ENCODE data around the gene PIK3IP1.
"Not testable (repeated sequence)": the region's sequence is repeated elsewhere in the genome, so short reads cannot be mapped to it uniquely, and the experiment has no call there.

PIK3IP1 gene

GRCh38 chr22:31332886-31333285 lies 40.6 kb upstream of the PIK3IP1 start:
- TF ChIP-seq POLR2A (IDR thresholded peaks at IDR 0.05; ENCODE audit: low read depth, low read length) (no peak), POLR2AphosphoS5 (IDR thresholded peaks at IDR 0.05; ENCODE audit: low read depth, low read length) (no peak), PAX5 (IDR thresholded peaks at IDR 0.05; ENCODE audit: insufficient read depth, low read length, severe bottlenecking) (no peak), POU2F2 (IDR thresholded peaks at IDR 0.05; ENCODE audit: low read depth, low read length) (no peak), SPI1 (IDR thresholded peaks at IDR 0.05; ENCODE audit: low read depth, low read length) (no peak), TAF1 (IDR thresholded peaks at IDR 0.05; ENCODE audit: low read depth, low read length) (no peak)
- DNase-seq (ENCODE audit: insufficient read length, low spot score) (no peak), FAIRE-seq (no peak)

DNA sequence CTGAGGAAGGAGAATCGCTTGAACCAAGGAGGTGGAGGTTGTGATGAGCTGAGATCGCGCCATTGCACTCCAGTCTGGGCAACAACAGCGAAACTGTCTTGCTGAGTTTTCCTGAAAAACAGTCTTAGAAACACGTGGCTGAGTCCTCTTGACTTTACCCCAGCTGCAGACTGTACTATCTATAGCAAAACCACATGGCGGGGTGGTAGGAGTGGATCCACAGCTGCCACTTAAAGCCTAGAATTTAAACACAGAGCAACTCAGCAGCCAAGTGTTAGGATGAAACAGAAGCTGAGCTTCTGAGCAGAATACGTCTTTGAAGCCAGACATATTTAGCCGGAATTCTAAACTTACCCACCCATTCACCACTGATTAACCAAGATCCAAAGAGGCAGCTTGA lies 39.7 kb upstream of the PIK3IP1 start:
- no peak for TF ChIP-seq PAX5 (IDR thresholded peaks at IDR 0.05; ENCODE audit: insufficient read depth, low read length, severe bottlenecking)
- no peak for TF ChIP-seq SPI1 (IDR thresholded peaks at IDR 0.05; ENCODE audit: low read depth, low read length)
- no peak for TF ChIP-seq POLR2A (IDR thresholded peaks at IDR 0.05; ENCODE audit: low read depth, low read length)
- no peak for TF ChIP-seq POU2F2 (IDR thresholded peaks at IDR 0.05; ENCODE audit: low read depth, low read length)
- no peak for TF ChIP-seq POLR2AphosphoS5 (IDR thresholded peaks at IDR 0.05; ENCODE audit: low read depth, low read length)
- no peak for TF ChIP-seq TAF1 (IDR thresholded peaks at IDR 0.05; ENCODE audit: low read depth, low read length)
- DNase-seq (ENCODE audit: insufficient read length, low spot score) (no peak), FAIRE-seq (no peak)

DNA sequence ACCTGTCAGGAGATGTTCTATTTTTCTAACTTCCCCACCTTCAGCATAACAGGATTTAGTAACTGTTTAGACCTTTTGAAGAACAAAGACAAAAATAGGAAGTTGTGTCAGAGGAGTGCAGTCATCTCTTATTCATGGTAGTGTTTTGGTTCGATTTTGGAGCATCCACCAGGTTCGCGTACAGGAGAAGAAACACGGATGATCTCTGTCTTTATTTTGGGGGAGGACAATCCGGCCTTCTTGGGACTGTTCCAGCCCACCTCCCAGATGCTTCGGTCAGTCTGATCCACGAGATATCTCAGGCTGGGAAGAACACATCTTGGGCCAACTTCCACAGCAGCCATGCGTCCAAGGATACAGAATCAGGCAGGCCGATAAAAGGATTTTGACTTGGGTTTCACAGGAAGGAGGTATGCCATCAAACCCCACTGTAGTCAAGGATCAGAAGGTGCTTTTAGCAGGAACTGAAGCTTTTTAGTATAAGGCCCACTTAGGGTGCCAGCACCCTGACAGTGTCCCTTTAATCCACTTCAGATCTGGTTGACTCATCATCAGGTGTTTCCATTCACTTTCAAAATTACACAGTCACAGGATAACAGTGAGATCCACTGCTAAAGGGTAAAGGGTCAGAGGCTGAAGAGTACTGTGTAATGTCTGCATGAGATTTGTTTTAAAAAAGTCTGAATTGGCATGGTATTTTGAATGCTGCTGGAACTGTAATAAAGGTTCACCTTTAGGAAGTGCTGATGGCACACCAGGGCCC lies 37.3 kb upstream of the PIK3IP1 start:
- FAIRE-seq (no peak), DNase-seq (ENCODE audit: insufficient read length, low spot score) (no peak)
- TF ChIP-seq POLR2A (IDR thresholded peaks at IDR 0.05; ENCODE audit: low read depth, low read length), result no peak
- TF ChIP-seq PAX5 (IDR thresholded peaks at IDR 0.05; ENCODE audit: insufficient read depth, low read length, severe bottlenecking), result no peak
- TF ChIP-seq POLR2AphosphoS5 (IDR thresholded peaks at IDR 0.05; ENCODE audit: low read depth, low read length), result no peak
- TF ChIP-seq SPI1 (IDR thresholded peaks at IDR 0.05; ENCODE audit: low read depth, low read length), result no peak
- no peak for TF ChIP-seq POU2F2 (IDR thresholded peaks at IDR 0.05; ENCODE audit: low read depth, low read length)
- no peak for TF ChIP-seq TAF1 (IDR thresholded peaks at IDR 0.05; ENCODE audit: low read depth, low read length)

DNA sequence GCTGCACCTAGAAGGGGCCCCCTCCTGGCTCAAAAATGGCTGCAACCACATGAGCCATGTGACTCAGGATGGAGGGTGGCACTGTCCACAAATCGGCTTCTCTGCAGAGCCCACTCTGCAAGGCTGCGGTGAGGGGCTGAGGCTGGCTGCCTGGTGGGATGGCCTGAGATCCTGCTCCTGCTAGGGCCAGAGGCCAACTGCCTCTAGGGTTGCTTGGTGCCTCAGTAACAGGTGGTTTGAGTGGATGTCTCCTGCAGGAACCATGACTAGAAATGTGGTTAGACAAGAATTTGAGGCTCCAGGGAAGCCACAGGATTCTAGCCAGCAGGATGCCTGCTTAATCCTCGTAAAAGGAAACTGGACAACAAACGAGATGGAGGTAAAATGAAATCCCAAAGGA lies 36.7 kb upstream of the PIK3IP1 start:
- DNase-seq (ENCODE audit: insufficient read length, low spot score), result no peak
- TF ChIP-seq TAF1 (IDR thresholded peaks at IDR 0.05; ENCODE audit: low read depth, low read length) (no peak), POLR2A (IDR thresholded peaks at IDR 0.05; ENCODE audit: low read depth, low read length) (no peak), POU2F2 (IDR thresholded peaks at IDR 0.05; ENCODE audit: low read depth, low read length) (no peak), POLR2AphosphoS5 (IDR thresholded peaks at IDR 0.05; ENCODE audit: low read depth, low read length) (no peak), PAX5 (IDR thresholded peaks at IDR 0.05; ENCODE audit: insufficient read depth, low read length, severe bottlenecking) (no peak), SPI1 (IDR thresholded peaks at IDR 0.05; ENCODE audit: low read depth, low read length) (no peak)
- FAIRE-seq, result no peak

DNA sequence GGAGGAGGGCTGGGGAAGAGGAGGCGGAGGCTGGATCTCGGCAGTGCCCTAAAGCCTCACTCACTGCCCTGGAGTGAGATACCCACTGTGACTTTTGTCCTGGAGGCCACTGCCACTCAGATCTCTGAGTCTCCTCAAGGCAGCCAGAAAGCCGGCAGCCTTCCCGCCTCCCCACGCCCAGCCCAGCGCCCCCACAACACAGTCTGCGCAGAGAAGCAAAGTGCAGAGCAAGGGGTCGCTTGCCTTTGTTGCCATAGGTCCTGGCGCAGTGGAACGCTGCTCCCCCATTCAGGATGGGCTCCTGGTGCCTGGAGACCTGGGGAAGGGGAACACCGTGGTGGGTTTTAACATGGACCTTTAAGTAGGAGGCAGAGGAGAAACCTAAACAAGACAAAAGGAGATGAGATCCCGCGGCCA lies 36.3 kb upstream of the PIK3IP1 start:
- no peak for DNase-seq (ENCODE audit: insufficient read length, low spot score)
- FAIRE-seq, result no peak
- TF ChIP-seq SPI1 (IDR thresholded peaks at IDR 0.05; ENCODE audit: low read depth, low read length) (no peak), POLR2AphosphoS5 (IDR thresholded peaks at IDR 0.05; ENCODE audit: low read depth, low read length) (no peak), PAX5 (IDR thresholded peaks at IDR 0.05; ENCODE audit: insufficient read depth, low read length, severe bottlenecking) (no peak), POLR2A (IDR thresholded peaks at IDR 0.05; ENCODE audit: low read depth, low read length) (no peak), TAF1 (IDR thresholded peaks at IDR 0.05; ENCODE audit: low read depth, low read length) (no peak), POU2F2 (IDR thresholded peaks at IDR 0.05; ENCODE audit: low read depth, low read length) (no peak)

GRCh38 chr22:31327806-31328543 lies 35.7 kb upstream of the PIK3IP1 start:
- TF ChIP-seq PAX5 (IDR thresholded peaks at IDR 0.05; ENCODE audit: insufficient read depth, low read length, severe bottlenecking) (no peak), TAF1 (IDR thresholded peaks at IDR 0.05; ENCODE audit: low read depth, low read length) (no peak), POLR2AphosphoS5 (IDR thresholded peaks at IDR 0.05; ENCODE audit: low read depth, low read length) (no peak), POLR2A (IDR thresholded peaks at IDR 0.05; ENCODE audit: low read depth, low read length) (no peak), SPI1 (IDR thresholded peaks at IDR 0.05; ENCODE audit: low read depth, low read length) (no peak), POU2F2 (IDR thresholded peaks at IDR 0.05; ENCODE audit: low read depth, low read length) (no peak)
- no peak for FAIRE-seq
- no peak for DNase-seq (ENCODE audit: insufficient read length, low spot score)

GRCh38 chr22:31326877-31327276 lies 34.6 kb upstream of the PIK3IP1 start:
- TF ChIP-seq PAX5 (IDR thresholded peaks at IDR 0.05; ENCODE audit: insufficient read depth, low read length, severe bottlenecking), result no peak
- TF ChIP-seq POLR2A (IDR thresholded peaks at IDR 0.05; ENCODE audit: low read depth, low read length), result no peak
- DNase-seq (ENCODE audit: insufficient read length, low spot score), result no peak
- no peak for FAIRE-seq

DNA sequence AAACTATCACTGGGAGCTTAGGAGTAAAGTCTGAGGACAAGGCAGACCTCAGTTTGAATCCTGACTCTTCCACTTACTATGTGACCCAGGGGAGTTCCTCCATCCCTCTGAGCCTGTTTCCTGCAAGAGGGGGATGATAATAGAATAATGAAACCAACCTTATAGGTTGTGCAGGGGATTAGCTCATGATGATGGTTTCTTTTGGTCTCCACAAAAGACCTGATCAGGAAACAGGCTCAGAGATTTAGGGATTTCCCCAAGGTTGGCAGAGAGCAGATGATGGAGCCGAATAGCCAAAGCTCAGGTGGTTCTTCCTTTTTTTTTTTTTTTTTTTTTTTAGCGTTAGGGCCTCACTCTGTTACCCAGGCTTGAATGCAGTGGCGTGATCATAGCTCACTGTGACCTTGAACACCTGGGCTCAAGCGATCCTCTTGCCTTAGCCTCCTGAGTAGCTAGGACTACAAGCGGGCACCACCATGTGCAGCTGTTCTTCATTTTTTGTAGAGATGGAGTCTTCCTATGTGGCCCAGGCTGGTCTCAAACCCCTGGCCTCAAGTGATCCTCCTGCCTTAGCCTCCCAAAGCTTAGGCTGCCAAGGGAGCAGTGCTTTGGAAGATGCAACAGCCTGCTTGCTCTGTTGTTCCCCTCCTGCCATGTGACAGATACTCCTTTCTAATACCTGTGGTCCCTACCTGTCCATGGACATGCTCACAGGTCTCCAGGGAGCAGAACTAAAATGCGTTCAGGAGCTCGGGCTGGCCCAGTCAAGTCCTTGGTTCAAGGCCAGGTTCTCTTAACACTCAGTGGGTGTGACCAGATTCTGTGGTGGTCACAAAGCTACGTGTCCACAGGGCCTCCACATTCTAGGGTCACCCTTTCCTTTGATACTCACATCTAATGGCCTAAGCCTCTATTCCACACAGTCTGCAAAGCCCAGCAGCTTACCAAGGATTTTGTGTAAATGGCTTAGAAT lies 31.6 kb upstream of the PIK3IP1 start:
- FAIRE-seq (no peak), DNase-seq (ENCODE audit: insufficient read length, low spot score) (no peak)
- TF ChIP-seq TAF1 (IDR thresholded peaks at IDR 0.05; ENCODE audit: low read depth, low read length) (no peak), POU2F2 (IDR thresholded peaks at IDR 0.05; ENCODE audit: low read depth, low read length) (no peak), POLR2AphosphoS5 (IDR thresholded peaks at IDR 0.05; ENCODE audit: low read depth, low read length) (no peak), POLR2A (IDR thresholded peaks at IDR 0.05; ENCODE audit: low read depth, low read length) (no peak), SPI1 (IDR thresholded peaks at IDR 0.05; ENCODE audit: low read depth, low read length) (no peak), PAX5 (IDR thresholded peaks at IDR 0.05; ENCODE audit: insufficient read depth, low read length, severe bottlenecking) (no peak)

DNA sequence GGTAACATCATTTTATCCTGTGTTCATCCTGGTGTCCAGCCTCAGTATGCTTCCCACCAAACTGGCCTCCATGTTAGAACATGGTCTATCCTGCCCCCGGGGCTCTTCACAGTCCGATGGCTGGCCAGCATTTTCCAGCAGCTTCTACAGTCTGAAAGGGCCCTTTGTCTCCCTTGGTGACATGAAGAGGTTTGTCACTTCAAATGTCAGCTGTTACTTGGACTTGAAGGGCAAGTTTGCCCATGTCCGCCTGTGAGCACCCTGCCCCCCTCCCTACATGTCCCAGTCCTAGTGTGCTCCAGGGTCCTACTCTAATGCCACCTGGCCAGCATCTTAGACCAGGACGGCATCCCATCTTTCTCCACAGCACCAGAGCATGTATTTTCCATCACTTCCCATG lies 29.1 kb upstream of the PIK3IP1 start:
- DNase-seq (ENCODE audit: insufficient read length, low spot score) (no peak), FAIRE-seq (no peak)
- TF ChIP-seq POU2F2 (IDR thresholded peaks at IDR 0.05; ENCODE audit: low read depth, low read length) (no peak), TAF1 (IDR thresholded peaks at IDR 0.05; ENCODE audit: low read depth, low read length) (no peak), SPI1 (IDR thresholded peaks at IDR 0.05; ENCODE audit: low read depth, low read length) (no peak), POLR2A (IDR thresholded peaks at IDR 0.05; ENCODE audit: low read depth, low read length) (no peak)

- not testable (repeated sequence) for FAIRE-seq; DNase-seq (ENCODE audit: insufficient read length, low spot score)
These were observed 21.9 kb upstream of the PIK3IP1 start for GRCh38 chr22:31314220-31314619.
